ENCODE measurements around the gene LRRC70.
"Not testable (repeated sequence)": the region's sequence is repeated elsewhere in the genome, so short reads cannot be mapped to it uniquely, and the experiment has no call there.

The LRRC70 gene

DNA sequence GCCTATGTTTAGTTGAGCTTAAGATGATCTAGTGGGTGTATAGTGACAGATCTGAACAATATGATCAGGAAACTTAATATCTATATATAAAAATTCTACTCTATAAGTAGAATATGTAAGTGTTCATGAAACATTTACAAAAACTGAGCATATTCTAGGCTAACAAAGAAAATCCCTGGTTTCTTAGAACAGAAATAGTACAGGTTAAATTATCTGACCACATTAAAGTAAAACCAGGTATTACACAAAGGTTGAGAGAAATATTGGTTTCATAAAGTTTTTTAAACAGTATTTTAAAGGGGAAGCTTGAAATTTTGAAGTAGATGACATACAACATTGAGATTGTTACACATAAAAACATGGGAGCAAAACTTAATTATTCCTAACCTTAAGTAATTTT is 39.3 kb downstream of the LRRC70 start:
- Histone ChIP-seq H3K27ac (ENCODE audit: poor library complexity, severe bottlenecking) (no peak overlapping the region), H3K36me3 (ENCODE audit: low read depth) (no peaks in the 10 kb centered on the region), H3K27me3 (ENCODE audit: insufficient read depth, poor library complexity, severe bottlenecking) (no peaks in the 10 kb centered on the region), H3K4me3 (ENCODE audit: severe bottlenecking) (no peak overlapping the region), H3K9me3 (ENCODE audit: severe bottlenecking) (no peaks in the 10 kb centered on the region), H3K4me1 (ENCODE audit: insufficient read depth, poor library complexity, severe bottlenecking) (no peaks in the 10 kb centered on the region)
- TF ChIP-seq, protein P1, sequence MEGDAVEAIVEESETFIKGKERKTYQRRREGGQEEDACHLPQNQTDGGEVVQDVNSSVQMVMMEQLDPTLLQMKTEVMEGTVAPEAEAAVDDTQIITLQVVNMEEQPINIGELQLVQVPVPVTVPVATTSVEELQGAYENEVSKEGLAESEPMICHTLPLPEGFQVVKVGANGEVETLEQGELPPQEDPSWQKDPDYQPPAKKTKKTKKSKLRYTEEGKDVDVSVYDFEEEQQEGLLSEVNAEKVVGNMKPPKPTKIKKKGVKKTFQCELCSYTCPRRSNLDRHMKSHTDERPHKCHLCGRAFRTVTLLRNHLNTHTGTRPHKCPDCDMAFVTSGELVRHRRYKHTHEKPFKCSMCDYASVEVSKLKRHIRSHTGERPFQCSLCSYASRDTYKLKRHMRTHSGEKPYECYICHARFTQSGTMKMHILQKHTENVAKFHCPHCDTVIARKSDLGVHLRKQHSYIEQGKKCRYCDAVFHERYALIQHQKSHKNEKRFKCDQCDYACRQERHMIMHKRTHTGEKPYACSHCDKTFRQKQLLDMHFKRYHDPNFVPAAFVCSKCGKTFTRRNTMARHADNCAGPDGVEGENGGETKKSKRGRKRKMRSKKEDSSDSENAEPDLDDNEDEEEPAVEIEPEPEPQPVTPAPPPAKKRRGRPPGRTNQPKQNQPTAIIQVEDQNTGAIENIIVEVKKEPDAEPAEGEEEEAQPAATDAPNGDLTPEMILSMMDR (IDR thresholded peaks at IDR 0.05; ENCODE audit: poor library complexity, severe bottlenecking), result no peak
- no peak for ATAC-seq (ENCODE audit: low read depth)
- no peak for DNase-seq (ENCODE audit: low spot score)

DNA sequence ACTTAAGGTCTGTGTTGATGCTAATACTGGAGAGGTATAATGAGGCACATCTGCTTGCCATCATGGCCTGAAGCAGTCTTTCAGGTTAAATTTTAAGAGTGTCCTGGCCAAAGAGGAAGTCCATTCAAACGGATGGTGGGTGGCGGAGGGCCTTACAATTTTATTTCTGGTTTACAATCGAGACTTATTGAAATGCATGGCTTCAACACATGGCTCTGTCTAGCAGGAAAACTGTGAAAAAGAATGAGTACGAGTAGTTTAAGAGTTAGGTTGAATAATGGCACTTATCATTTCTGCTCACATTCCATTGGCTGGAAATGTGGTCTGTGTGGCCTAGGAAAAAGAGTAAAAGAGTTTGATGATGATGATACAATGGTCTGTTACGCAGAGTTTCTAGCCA is 42.1 kb downstream of the LRRC70 start:
- H3K27me3 ChIP-seq (ENCODE audit: insufficient read depth, poor library complexity, severe bottlenecking), result no peaks in the 10 kb centered on the region
- no peak for DNase-seq (ENCODE audit: low spot score)
- H3K27ac ChIP-seq (ENCODE audit: poor library complexity, severe bottlenecking), result no peak overlapping the region
- no peaks in the 10 kb centered on the region for H3K9me3 ChIP-seq (ENCODE audit: severe bottlenecking)
- H3K4me1 ChIP-seq (ENCODE audit: insufficient read depth, poor library complexity, severe bottlenecking), result no peaks in the 10 kb centered on the region
- TF ChIP-seq, protein P1 (IDR thresholded peaks at IDR 0.05; ENCODE audit: poor library complexity, severe bottlenecking), result no peak
- no peak for ATAC-seq (ENCODE audit: low read depth)
- no peak overlapping the region for H3K4me3 ChIP-seq (ENCODE audit: severe bottlenecking)
- H3K36me3 ChIP-seq (ENCODE audit: low read depth), result no peaks in the 10 kb centered on the region

DNA sequence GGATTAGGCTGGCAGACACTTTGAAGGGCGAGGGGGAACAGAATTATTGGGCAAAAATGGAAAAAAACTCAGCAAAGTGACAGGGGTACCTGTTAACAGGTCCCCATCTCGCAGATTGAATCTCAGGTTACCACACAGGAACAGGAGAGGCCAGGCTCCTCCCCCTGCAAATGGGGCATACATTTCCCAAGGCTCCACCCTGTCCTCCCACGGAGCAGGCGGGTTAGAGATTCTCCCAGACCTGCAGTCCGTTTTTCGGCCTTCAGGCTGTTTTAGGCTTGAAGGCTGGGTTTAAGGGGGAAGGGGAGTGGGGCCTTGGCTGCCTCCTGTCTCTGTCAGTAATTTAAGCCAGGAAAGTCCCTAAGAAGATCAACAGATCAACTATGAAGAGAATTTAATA is 42.7 kb downstream of the LRRC70 start:
- H3K36me3 ChIP-seq (ENCODE audit: low read depth), result no peaks in the 10 kb centered on the region
- H3K27me3 ChIP-seq (ENCODE audit: insufficient read depth, poor library complexity, severe bottlenecking), result no peaks in the 10 kb centered on the region
- ATAC-seq (ENCODE audit: low read depth) (no peak), DNase-seq (ENCODE audit: low spot score) (no peak)
- H3K9me3 ChIP-seq (ENCODE audit: severe bottlenecking), result no peaks in the 10 kb centered on the region
- TF ChIP-seq, protein P1 (IDR thresholded peaks at IDR 0.05; ENCODE audit: poor library complexity, severe bottlenecking), result no peak
- H3K27ac ChIP-seq (ENCODE audit: poor library complexity, severe bottlenecking), result no peak overlapping the region
- no peaks in the 10 kb centered on the region for H3K4me1 ChIP-seq (ENCODE audit: insufficient read depth, poor library complexity, severe bottlenecking)
- H3K4me3 ChIP-seq (ENCODE audit: severe bottlenecking), result no peak overlapping the region

DNA sequence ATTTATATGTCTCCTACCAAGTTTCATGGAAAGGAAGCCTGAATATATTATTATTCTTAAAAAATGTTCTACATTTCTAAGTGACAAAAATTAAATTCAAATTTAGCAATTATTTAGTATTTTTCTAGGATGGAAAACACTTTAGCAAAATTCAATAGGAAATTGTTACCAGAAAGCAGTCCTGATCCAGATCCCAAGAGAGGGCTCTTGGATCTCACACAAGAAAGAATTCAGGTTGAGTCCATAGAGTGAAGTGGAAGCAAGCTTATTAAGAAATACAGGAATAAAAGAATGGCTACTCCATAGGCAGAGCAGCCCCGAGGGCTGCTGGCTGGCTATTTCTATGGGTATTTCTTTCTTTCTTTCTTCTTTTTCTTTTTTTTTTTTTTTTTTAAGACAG is 44.7 kb downstream of the LRRC70 start:
- DNase-seq (ENCODE audit: low spot score) (no peak), ATAC-seq (ENCODE audit: low read depth) (no peak)
- TF ChIP-seq, protein P1 (IDR thresholded peaks at IDR 0.05; ENCODE audit: poor library complexity, severe bottlenecking), result no peak
- Histone ChIP-seq H3K4me1 (ENCODE audit: insufficient read depth, poor library complexity, severe bottlenecking) (no peaks in the 10 kb centered on the region), H3K27me3 (ENCODE audit: insufficient read depth, poor library complexity, severe bottlenecking) (no peaks in the 10 kb centered on the region), H3K36me3 (ENCODE audit: low read depth) (peaks cover 7% of the 10 kb centered on the region; the same call in 1 of the 2 replicates), H3K4me3 (ENCODE audit: severe bottlenecking) (no peak overlapping the region), H3K9me3 (ENCODE audit: severe bottlenecking) (no peaks in the 10 kb centered on the region), H3K27ac (ENCODE audit: poor library complexity, severe bottlenecking) (no peak overlapping the region)

GRCh38 chr5:62624436-62624835 is 45.8 kb downstream of the LRRC70 start:
- H3K9me3 ChIP-seq (ENCODE audit: severe bottlenecking); ATAC-seq (ENCODE audit: low read depth); H3K4me3 ChIP-seq (ENCODE audit: severe bottlenecking); DNase-seq (ENCODE audit: low spot score); H3K4me1 ChIP-seq (ENCODE audit: insufficient read depth, poor library complexity, severe bottlenecking); H3K27me3 ChIP-seq (ENCODE audit: insufficient read depth, poor library complexity, severe bottlenecking); H3K27ac ChIP-seq (ENCODE audit: poor library complexity, severe bottlenecking): not testable (repeated sequence)
- peaks cover 13% of the 10 kb centered on the region for H3K36me3 ChIP-seq (ENCODE audit: low read depth)

Data from RWPE2 (cell line).